HEK293 (cell line): Measurements from ENCODE around the gene FANCF.

Source experiments
- CTCF ChIA-PET: fragments of 350-600 bp; formaldehyde crosslinking; extraction: SDS; loops from one replicate; lab custom pipeline; 2021; ENCODE audit warnings: antibody characterized with exemption; lab: Yijun Ruan, JAX
- POLR2A ChIA-PET: fragments of 300-600 bp; formaldehyde crosslinking; extraction: SDS; loops from one replicate; lab custom pipeline; 2020; ENCODE audit warnings: antibody characterized with exemption, inconsistent platforms; lab: Yijun Ruan, JAX
- H3K27ac ChIP-seq: fragments of 200-500 bp; sonication (Bioruptor generic); 2 replicates; pipeline ENCODE4 v1.5.1; 2014; ENCODE audit warnings: low read depth, low read length, control low read depth, inconsistent platforms; ENCODE audit errors: extremely low read depth
- H3K36me3 ChIP-seq, 2 experiments: fragments of 200-500 bp in 1 of 2; sonication (Bioruptor generic) in 1 of 2; 1 replicate in 1 of 2; 2 replicates in 1 of 2; pipeline ENCODE4 v1.5.1; 2014 to 2017; ENCODE audit warnings: inconsistent platforms in 2 of 2, low read length in 2 of 2; ENCODE audit not compliant: control insufficient read depth in 2 of 2, insufficient read depth in 1 of 2
- H3K4me1 ChIP-seq: fragments of 200-500 bp; sonication (Bioruptor generic); 2 replicates; pipeline ENCODE4 v1.5.1; 2014; ENCODE audit warnings: mild to moderate bottlenecking, low read length, inconsistent platforms; ENCODE audit not compliant: control insufficient read depth, insufficient read depth
- H3K4me3 ChIP-seq: 2 replicates; pipeline ENCODE4 v1.5.1; 2011; ENCODE audit warnings: low read depth, mild to moderate bottlenecking, control low read depth, low read length, moderate library complexity
- H3K9me3 ChIP-seq: fragments of 200-500 bp; sonication (Bioruptor generic); 2 replicates; pipeline ENCODE4 v1.5.1; 2014; ENCODE audit warnings: low read depth, low read length, inconsistent platforms; ENCODE audit not compliant: control insufficient read depth, insufficient read depth
- GFI1B ChIP-seq: fragments of 450-650 bp; formaldehyde crosslinking; IDR thresholded peaks from 2 replicates; pipeline ENCODE4 v1.5.1; 2016; ENCODE audit warnings: missing biosample characterization, missing genetic modification characterization
- GLIS1 ChIP-seq: fragments of 450-650 bp; formaldehyde crosslinking; IDR thresholded peaks from 2 replicates; pipeline ENCODE4 v1.5.1; 2016; ENCODE audit warnings: missing biosample characterization, missing genetic modification characterization
- GLIS2 ChIP-seq: fragments of 450-650 bp; formaldehyde crosslinking; IDR thresholded peaks from 2 replicates; pipeline ENCODE4 v1.5.1; 2016; ENCODE audit warnings: missing biosample characterization, missing genetic modification characterization
- KLF10 ChIP-seq: fragments of 450-650 bp; IDR thresholded peaks from 2 replicates; pipeline ENCODE4 v1.5.1; 2018; ENCODE audit warnings: missing biosample characterization, mild to moderate bottlenecking, missing genetic modification characterization
- SALL2 ChIP-seq: fragments of 450-650 bp; formaldehyde crosslinking; IDR thresholded peaks from 2 replicates; pipeline ENCODE4 v1.5.0; 2017; ENCODE audit warnings: missing biosample characterization, mild to moderate bottlenecking, missing genetic modification characterization, borderline replicate concordance
- SCRT1 ChIP-seq: fragments of 450-650 bp; formaldehyde crosslinking; IDR thresholded peaks from 2 replicates; pipeline ENCODE4 v1.5.1; 2016; ENCODE audit warnings: missing biosample characterization, missing genetic modification characterization, borderline replicate concordance
- ZBTB44 ChIP-seq: fragments of 450-650 bp; IDR thresholded peaks from 2 replicates; pipeline ENCODE4 v1.5.1; 2018; ENCODE audit warnings: missing biosample characterization, mild to moderate bottlenecking, missing genetic modification characterization
- ZBTB48 ChIP-seq: fragments of 450-650 bp; formaldehyde crosslinking; IDR thresholded peaks from 2 replicates; pipeline ENCODE4 v1.5.1; 2016; ENCODE audit warnings: missing biosample characterization, missing genetic modification characterization
- ZBTB49 ChIP-seq: fragments of 450-650 bp; formaldehyde crosslinking; IDR thresholded peaks from 2 replicates; pipeline ENCODE4 v1.5.1; 2016; ENCODE audit warnings: missing biosample characterization, missing genetic modification characterization, low read depth
- ZBTB7A ChIP-seq: fragments of 450-650 bp; formaldehyde crosslinking; IDR thresholded peaks from 2 replicates; pipeline ENCODE4 v1.5.1; 2016; ENCODE audit warnings: low read depth, missing biosample characterization, missing genetic modification characterization
- ZNF169 ChIP-seq: fragments of 450-650 bp; formaldehyde crosslinking; IDR thresholded peaks from 2 replicates; pipeline ENCODE4 v1.5.1; 2016; ENCODE audit warnings: missing biosample characterization, missing genetic modification characterization
- ZNF311 ChIP-seq: fragments of 450-650 bp; formaldehyde crosslinking; IDR thresholded peaks from 2 replicates; pipeline ENCODE4 v1.5.1; 2017; ENCODE audit warnings: missing biosample characterization, missing genetic modification characterization, borderline replicate concordance
- ZNF350 ChIP-seq: fragments of 450-650 bp; formaldehyde crosslinking; IDR thresholded peaks from 2 replicates; pipeline ENCODE4 v1.5.0; 2017; ENCODE audit warnings: missing biosample characterization, mild to moderate bottlenecking, missing genetic modification characterization
- ZNF423 ChIP-seq: fragments of 450-650 bp; formaldehyde crosslinking; IDR thresholded peaks from 2 replicates; pipeline ENCODE4 v1.5.1; 2016; ENCODE audit warnings: missing biosample characterization, missing genetic modification characterization
- ZNF548 ChIP-seq: fragments of 450-650 bp; formaldehyde crosslinking; IDR thresholded peaks from 2 replicates; pipeline ENCODE4 v1.5.1; 2016; ENCODE audit warnings: missing biosample characterization, missing genetic modification characterization
- ZNF560 ChIP-seq: fragments of 450-650 bp; formaldehyde crosslinking; IDR thresholded peaks from 2 replicates; pipeline ENCODE4 v1.5.1; 2017; ENCODE audit warnings: missing biosample characterization, missing genetic modification characterization, borderline replicate concordance
- ZNF600 ChIP-seq: fragments of 450-650 bp; formaldehyde crosslinking; IDR thresholded peaks from 2 replicates; pipeline ENCODE4 v1.5.1; 2016; ENCODE audit warnings: missing biosample characterization, missing genetic modification characterization
- ZNF645 ChIP-seq: fragments of 450-650 bp; formaldehyde crosslinking; IDR thresholded peaks from 2 replicates; pipeline ENCODE4; 2016; ENCODE audit warnings: missing biosample characterization, missing genetic modification characterization
- ZNF76 ChIP-seq: fragments of 450-650 bp; formaldehyde crosslinking; IDR thresholded peaks from 2 replicates; pipeline ENCODE4; 2016; ENCODE audit warnings: low read depth, missing biosample characterization, missing genetic modification characterization, borderline replicate concordance
- TF ChIP-seq, protein P1 (sequence below): fragments of 450-650 bp; formaldehyde crosslinking; IDR thresholded peaks from 2 replicates; pipeline ENCODE4 v1.5.1; 2016; ENCODE audit warnings: missing biosample characterization, missing genetic modification characterization
- TF ChIP-seq, protein P2 (sequence below): fragments of 450-650 bp; formaldehyde crosslinking; IDR thresholded peaks from 2 replicates; pipeline ENCODE4 v1.5.1; 2016; ENCODE audit warnings: missing biosample characterization, missing genetic modification characterization
- TF ChIP-seq, protein P3 (sequence below): fragments of 450-650 bp; formaldehyde crosslinking; IDR thresholded peaks from 2 replicates; pipeline ENCODE4 v1.5.1; 2017; ENCODE audit warnings: missing biosample characterization, mild to moderate bottlenecking, missing genetic modification characterization, moderate library complexity
- TF ChIP-seq, protein P4 (sequence below): fragments of 450-650 bp; formaldehyde crosslinking; IDR thresholded peaks from 2 replicates; pipeline ENCODE4 v1.5.1; 2016; ENCODE audit warnings: missing biosample characterization, missing genetic modification characterization

Gene FANCF

DNA sequence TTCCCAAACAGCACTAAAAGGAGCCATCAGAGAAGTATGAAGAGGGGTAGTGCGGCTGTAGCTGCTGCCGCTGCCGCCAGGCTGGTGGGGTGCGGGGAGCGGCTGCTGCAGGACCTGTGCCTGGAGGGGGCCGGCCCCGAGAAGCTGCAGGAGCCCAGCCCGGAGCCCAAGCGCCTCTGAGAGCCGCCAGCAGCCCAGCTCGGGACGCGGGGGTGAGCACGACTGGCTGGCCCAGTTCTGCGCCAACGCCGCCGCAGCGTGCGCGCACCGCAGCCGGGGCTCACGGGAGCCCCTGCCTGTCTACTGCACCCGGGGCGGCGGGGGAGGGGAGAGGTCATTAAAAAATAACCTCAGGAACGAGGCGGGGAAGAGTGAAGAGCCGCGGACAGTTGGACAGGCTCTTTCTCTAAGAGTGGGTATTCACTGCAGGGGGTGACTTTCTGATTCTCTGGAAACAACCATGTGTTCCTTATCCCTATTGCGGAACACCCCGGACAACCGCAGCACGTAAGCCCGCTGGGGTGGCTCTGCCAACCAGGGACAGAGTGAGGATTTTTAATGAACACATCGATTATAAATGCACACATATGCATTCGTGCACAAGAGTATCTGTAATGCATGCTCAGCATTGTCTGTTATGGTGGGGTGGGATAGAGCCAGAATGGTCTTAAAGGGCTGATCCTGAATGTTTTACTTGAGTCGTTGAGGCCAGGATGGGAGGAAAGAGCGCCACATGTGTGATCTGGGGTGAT, 41.2 kb upstream of the FANCF start:
- Histone ChIP-seq H3K27ac (no peak overlapping the region), H3K9me3 (no peaks in the 10 kb centered on the region), H3K4me1 (no peaks in the 10 kb centered on the region), H3K4me3 (peak overlapping the region; percentile 47), H3K36me3 (no peaks in the 10 kb centered on the region)
- POLR2A ChIA-PET: no interaction called here
- CTCF ChIA-PET: interaction anchor here (0.6 to 1.8 kb wide), 4 partner anchors 13 to 121 kb away, joined by 3 to 5 read pairs (median 4); no protein-coding TSS in a partner anchor
- no peak for TF ChIP-seq ZNF423 (tag by site-specific recombination)
- TF ChIP-seq, protein P1, sequence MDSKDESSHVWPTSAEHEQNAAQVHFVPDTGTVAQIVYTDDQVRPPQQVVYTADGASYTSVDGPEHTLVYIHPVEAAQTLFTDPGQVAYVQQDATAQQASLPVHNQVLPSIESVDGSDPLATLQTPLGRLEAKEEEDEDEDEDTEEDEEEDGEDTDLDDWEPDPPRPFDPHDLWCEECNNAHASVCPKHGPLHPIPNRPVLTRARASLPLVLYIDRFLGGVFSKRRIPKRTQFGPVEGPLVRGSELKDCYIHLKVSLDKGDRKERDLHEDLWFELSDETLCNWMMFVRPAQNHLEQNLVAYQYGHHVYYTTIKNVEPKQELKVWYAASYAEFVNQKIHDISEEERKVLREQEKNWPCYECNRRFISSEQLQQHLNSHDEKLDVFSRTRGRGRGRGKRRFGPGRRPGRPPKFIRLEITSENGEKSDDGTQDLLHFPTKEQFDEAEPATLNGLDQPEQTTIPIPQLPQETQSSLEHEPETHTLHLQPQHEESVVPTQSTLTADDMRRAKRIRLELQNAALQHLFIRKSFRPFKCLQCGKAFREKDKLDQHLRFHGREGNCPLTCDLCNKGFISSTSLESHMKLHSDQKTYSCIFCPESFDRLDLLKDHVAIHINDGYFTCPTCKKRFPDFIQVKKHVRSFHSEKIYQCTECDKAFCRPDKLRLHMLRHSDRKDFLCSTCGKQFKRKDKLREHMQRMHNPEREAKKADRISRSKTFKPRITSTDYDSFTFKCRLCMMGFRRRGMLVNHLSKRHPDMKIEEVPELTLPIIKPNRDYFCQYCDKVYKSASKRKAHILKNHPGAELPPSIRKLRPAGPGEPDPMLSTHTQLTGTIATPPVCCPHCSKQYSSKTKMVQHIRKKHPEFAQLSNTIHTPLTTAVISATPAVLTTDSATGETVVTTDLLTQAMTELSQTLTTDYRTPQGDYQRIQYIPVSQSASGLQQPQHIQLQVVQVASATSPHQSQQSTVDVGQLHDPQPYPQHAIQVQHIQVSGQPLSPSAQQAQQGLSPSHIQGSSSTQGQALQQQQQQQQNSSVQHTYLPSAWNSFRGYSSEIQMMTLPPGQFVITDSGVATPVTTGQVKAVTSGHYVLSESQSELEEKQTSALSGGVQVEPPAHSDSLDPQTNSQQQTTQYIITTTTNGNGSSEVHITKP: peak; percentile 56
- TF ChIP-seq ZNF548 (tag by site-specific recombination): no peak
- no peak for TF ChIP-seq ZNF560
- TF ChIP-seq GLIS1: peak; percentile 53
- TF ChIP-seq ZBTB49: no peak
- no peak for TF ChIP-seq SALL2 (tag by site-specific recombination)
- TF ChIP-seq, protein P2, sequence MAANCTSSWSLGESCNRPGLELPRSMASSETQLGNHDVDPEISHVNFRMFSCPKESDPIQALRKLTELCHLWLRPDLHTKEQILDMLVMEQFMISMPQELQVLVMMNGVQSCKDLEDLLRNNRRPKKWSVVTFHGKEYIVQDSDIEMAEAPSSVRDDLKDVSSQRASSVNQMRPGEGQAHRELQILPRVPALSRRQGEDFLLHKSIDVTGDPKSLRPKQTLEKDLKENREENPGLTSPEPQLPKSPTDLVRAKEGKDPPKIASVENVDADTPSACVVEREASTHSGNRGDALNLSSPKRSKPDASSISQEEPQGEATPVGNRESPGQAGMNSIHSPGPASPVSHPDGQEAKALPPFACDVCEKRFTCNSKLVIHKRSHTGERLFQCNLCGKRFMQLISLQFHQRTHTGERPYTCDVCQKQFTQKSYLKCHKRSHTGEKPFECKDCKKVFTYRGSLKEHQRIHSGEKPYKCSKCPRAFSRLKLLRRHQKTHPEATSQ: no peak
- TF ChIP-seq KLF10 (tag by site-specific recombination): no peak
- TF ChIP-seq SCRT1: no peak
- TF ChIP-seq ZNF645 (tag by site-specific recombination): no peak
- 0 out of 2 replicates have a peak, but pooled peaks have one; percentile 16 for TF ChIP-seq ZNF76 (tag by site-specific recombination)
- no peak for TF ChIP-seq ZBTB48 (tag by site-specific recombination)
- no peak for TF ChIP-seq ZNF600 (tag by site-specific recombination)
- TF ChIP-seq ZBTB44: no peak
- no peak for TF ChIP-seq ZBTB7A (tag by site-specific recombination)
- TF ChIP-seq, protein P3, sequence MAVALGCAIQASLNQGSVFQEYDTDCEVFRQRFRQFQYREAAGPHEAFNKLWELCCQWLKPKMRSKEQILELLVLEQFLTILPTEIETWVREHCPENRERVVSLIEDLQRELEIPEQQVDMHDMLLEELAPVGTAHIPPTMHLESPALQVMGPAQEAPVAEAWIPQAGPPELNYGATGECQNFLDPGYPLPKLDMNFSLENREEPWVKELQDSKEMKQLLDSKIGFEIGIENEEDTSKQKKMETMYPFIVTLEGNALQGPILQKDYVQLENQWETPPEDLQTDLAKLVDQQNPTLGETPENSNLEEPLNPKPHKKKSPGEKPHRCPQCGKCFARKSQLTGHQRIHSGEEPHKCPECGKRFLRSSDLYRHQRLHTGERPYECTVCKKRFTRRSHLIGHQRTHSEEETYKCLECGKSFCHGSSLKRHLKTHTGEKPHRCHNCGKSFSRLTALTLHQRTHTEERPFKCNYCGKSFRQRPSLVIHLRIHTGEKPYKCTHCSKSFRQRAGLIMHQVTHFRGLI (tag by site-specific recombination): peak; percentile 37; the same call in 1 of the 2 replicates
- TF ChIP-seq ZNF169 (tag by site-specific recombination): no peak
- TF ChIP-seq GLIS2: peak; percentile 13; the same call in 1 of the 2 replicates
- no peak for TF ChIP-seq ZNF350 (tag by site-specific recombination)
- no peak for TF ChIP-seq ZNF311 (tag by site-specific recombination)
- no peak for TF ChIP-seq GFI1B
- TF ChIP-seq, protein P4, sequence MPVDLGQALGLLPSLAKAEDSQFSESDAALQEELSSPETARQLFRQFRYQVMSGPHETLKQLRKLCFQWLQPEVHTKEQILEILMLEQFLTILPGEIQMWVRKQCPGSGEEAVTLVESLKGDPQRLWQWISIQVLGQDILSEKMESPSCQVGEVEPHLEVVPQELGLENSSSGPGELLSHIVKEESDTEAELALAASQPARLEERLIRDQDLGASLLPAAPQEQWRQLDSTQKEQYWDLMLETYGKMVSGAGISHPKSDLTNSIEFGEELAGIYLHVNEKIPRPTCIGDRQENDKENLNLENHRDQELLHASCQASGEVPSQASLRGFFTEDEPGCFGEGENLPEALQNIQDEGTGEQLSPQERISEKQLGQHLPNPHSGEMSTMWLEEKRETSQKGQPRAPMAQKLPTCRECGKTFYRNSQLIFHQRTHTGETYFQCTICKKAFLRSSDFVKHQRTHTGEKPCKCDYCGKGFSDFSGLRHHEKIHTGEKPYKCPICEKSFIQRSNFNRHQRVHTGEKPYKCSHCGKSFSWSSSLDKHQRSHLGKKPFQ (tag by site-specific recombination): no peak
